Fibroblast of pulmonary artery (primary cell): ENCODE measurements around the gene EEF1AKMT3.
A peak's percentile ranks its signal among the peaks of the same experiment; 100 is the strongest.

Experiments
- DNase-seq: peaks from one replicate; pipeline ENCODE4 v3.0.0-alpha.2; 2010; ENCODE audit warnings: low read depth
- H3K4me3 ChIP-seq: replicated peaks from 2 replicates; pipeline ENCODE4 v1.5.1; 2011; ENCODE audit warnings: low read depth, mild to moderate bottlenecking, control low read depth, low read length, moderate library complexity
- CTCF ChIP-seq: IDR thresholded peaks from 2 replicates; pipeline ENCODE4 v1.5.1; 2011; ENCODE audit warnings: mild to moderate bottlenecking, control low read depth, low read length, inconsistent platforms; ENCODE audit errors: missing control alignments

The EEF1AKMT3 gene

GRCh38 chr12:57745485-57745881 lies 26.9 kb upstream of the EEF1AKMT3 start:
- peak overlapping the region; percentile 99 for H3K4me3 ChIP-seq
- no peak for DNase-seq
- TF ChIP-seq CTCF = no peak

- no peak for TF ChIP-seq CTCF
- H3K4me3 ChIP-seq = peak overlapping the region; percentile 99
- DNase-seq = no peak
Measured at GRCh38 chr12:57746025-57746424, 26.4 kb upstream of the EEF1AKMT3 start.

- no peak for TF ChIP-seq CTCF
Measured at GRCh38 chr12:57749061-57749460, 23.4 kb upstream of the EEF1AKMT3 start.

DNA sequence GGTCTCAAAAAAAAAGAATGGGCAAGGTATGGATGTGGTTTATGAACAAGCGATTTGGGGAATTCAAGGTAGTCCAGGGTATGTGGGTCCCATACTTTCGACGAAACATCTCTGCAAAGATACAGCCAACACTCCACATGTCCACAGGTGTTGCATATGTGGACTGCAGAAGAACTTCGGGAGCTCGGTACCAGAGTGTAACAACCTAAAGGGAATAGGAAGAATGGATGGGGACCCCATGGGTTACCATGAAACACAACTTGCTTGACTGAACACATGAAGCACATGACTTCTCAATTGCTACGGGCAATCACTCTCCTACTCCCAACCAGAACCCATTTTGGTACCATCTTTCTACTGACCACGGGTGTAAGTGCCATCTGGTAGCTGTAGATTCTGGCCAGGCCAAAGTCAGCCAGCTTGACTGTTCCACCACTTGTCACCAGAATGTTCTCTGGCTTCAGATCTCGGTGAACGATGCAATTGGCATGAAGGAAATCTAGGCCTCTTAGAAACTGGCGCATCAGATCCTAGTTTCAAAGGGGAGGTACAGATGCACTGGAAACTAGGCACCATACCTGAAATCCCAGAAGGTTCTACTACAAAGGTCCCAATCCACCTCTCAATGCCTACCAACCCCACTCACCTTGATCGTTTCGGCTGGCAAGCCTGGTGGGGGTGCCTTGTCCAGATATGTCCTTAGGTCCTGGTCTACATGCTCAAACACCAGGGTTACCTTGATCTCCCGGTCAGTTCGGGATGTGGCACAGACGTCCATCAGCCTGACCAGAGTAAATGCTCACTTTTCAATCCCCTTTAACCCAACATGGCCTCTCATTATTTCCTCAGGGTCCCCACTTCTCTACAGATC lies 21.6 kb upstream of the EEF1AKMT3 start:
- peak overlapping the region; percentile 92 for H3K4me3 ChIP-seq
- no peak for TF ChIP-seq CTCF
- no peak for DNase-seq

More at GRCh38 chr12:57749061-57749460, 23.4 kb upstream of the EEF1AKMT3 start:
- DNase-seq = no peak
- H3K4me3 ChIP-seq = no peak overlapping the region

- TF ChIP-seq CTCF = no peak
- H3K4me3 ChIP-seq = peak overlapping the region; percentile 92
- DNase-seq = no peak
Measured at GRCh38 chr12:57751432-57751787, 21.0 kb upstream of the EEF1AKMT3 start.

DNA sequence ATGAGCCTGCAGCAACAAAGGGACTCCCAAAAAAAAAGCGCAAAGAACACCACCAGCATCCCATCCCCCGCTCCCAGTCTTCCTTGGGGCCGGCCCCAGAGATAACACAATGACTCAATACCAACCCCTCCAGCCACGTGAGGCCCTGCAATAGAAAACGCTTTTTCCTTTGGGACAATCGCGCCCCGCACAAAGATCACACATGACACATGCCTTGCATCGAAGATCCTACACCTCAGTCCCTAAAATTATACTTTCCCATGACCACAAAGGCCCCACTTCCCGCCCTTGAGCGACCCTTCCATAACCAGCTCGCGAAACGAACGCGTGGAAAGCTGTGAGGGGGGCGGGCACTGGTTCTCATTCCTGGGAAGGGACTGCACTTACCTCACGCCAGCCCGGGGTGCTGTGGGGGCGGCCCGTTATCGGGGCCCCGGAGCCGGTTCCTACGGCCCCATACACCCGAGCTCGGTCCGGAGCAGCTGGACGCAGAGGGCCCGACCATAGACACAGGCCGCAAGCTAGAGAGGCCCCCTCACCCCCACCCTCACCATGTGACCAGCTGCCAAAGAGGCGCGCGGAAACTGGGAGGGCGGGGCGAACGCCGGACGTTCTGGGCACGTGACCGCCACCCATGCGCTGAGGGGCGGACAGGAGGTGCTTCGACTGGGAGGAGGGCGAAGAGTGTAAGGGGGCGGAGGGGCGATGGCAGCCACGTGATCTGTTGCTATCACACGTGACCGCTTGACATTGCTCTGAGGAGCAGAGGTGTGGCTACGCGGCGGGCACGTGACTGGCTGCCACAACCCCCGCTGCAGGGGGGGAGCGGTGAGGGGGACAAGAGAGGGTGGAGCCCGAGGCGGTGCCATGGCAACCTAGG lies 20.4 kb upstream of the EEF1AKMT3 start, which contains the start of gene CDK4:
TSS of gene CDK4 (minus strand) at position 523 of the 880 bp plus-strand sequence. CDS start 593 bp downstream, outside the sequence.
- no peak for TF ChIP-seq CTCF
- DNase-seq = peak; percentile 100
- H3K4me3 ChIP-seq = peak within 1 kb of the TSS; percentile 92
